Spleen (tissue), 7 donors: ENCODE data around the gene CSNK1D.

Experiments used
- CTCF ChIP-seq, 11 experiments: fragments of 200-600 bp in 7 of 11; fragments of 450-650 bp in 4 of 11; sonication (generic) in 4 of 11; IDR thresholded peaks in 8 of 11; conservative IDR thresholded peaks in 3 of 11; 1 replicate in 7 of 11; 2 replicates in 4 of 11; pipeline versions ENCODE4 v1.4.0 to v1.8.0; 2016 to 2021; ENCODE audit warnings: antibody characterized with exemption in 11 of 11, inconsistent platforms in 4 of 11, mild to moderate bottlenecking in 1 of 11
- POLR2A ChIP-seq, 3 donors: fragments of 450-650 bp; IDR thresholded peaks; one replicate each; pipeline ENCODE4 v1.5.1; 2017; ENCODE audit warnings: antibody characterized with exemption in 3 of 3, mild to moderate bottlenecking in 1 of 3
- POLR2AphosphoS5 ChIP-seq, 3 donors: sonication (generic); formaldehyde crosslinking; IDR thresholded peaks; one replicate each; pipeline ENCODE4 v1.5.1; 2017; ENCODE audit warnings: antibody characterized with exemption in 3 of 3
- donor health status: DM: no; HTN: no; CAD: no; lungs with moderate emphysema.
- donor health status: DM: no; HTN: no; CAD: no.
- donor health status: DM: no; HTN: no; CAD: no.

- TF ChIP-seq POLR2AphosphoS5 (IDR thresholded peaks at IDR 0.05) (no peak), CTCF (IDR thresholded peaks at IDR 0.05 in 8 of 11, conservative IDR thresholded peaks at IDR 0.05 in 3 of 11) (no peak), POLR2A (IDR thresholded peaks at IDR 0.05) (no peak)
Observed at GRCh38 chr17:82231312-82231561, 42.3 kb downstream of the CSNK1D start.
